DMS53 (cell line): ENCODE data around the gene C5orf22.
A peak's percentile ranks its signal among the peaks of the same experiment; 100 is the strongest.
"Not testable (repeated sequence)": the region's sequence is repeated elsewhere in the genome, so short reads cannot be mapped to it uniquely, and the experiment has no call there.

Experiments
- DNase-seq: peaks from one replicate; lab custom pipeline; 2025; lab: John Stamatoyannopoulos, UW

The C5orf22 gene

DNA sequence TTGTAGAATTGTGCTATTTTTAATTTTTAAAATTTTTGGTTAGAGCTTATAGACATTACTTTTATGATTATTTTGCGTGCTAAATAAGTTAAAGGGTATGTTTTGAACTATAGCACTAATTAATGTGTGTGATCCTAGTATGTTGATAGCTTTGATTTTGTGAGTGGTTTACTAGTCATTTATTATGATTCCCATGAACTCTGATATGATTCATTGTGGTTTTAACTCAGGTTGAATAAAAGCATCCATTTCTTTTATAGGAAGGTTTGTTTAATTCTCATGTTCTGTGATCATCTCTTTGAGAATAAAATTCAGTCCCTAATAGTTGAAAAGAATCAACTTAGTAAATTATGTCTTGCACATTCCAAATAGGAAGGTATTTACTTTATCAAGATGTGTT lies 22.5 kb downstream of the C5orf22 start:
- no peak for DNase-seq

GRCh38 chr5:31556461-31556860 lies 24.4 kb downstream of the C5orf22 start:
- DNase-seq: no peak

DNA sequence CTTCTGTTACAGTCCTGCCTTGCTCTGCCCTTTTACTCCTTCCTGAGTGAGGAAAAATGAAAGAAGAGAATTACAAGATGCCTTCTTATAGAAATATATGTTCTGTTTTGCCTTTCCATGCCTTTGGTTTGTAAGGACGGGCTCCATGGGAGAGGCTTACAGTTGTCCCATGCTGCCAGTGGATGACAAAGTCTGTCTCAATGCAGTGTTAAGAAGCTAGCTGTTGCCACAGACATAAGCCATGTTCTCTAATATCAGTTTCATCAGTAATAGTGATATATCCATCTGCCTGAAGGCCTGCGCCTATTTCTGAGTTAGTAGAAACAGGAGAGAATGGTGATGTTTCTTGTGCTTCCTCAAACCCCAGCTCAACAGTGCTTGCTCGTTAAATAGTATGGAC lies 27.8 kb downstream of the C5orf22 start:
- DNase-seq: no peak

DNA sequence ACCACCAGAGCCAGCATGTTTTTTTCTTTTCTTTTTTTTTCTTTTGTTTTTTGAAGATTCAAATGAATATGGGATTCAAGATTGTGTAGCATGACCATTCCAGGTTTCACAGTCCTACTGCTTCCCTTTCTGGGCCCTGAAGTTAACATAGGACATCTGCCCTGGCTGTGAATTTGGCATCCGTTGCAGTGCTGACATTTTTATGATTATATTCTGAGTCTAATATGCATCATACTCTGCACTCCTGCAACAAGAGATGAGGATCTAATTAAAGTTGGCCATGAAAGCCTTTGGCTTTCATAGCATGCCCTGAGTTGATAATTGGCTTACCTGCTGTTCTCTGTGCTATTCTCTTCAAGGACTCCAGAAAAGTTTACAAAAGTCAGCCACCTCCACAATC lies 29.8 kb downstream of the C5orf22 start:
- no peak for DNase-seq

- no peak for DNase-seq
These were observed 31.1 kb downstream of the C5orf22 start for GRCh38 chr5:31563216-31563615.

- DNase-seq: not testable (repeated sequence)
These were observed 34.3 kb downstream of the C5orf22 start for GRCh38 chr5:31566362-31566761.

- no peak for DNase-seq
These were observed 36.3 kb downstream of the C5orf22 start for GRCh38 chr5:31568302-31568835.

DNA sequence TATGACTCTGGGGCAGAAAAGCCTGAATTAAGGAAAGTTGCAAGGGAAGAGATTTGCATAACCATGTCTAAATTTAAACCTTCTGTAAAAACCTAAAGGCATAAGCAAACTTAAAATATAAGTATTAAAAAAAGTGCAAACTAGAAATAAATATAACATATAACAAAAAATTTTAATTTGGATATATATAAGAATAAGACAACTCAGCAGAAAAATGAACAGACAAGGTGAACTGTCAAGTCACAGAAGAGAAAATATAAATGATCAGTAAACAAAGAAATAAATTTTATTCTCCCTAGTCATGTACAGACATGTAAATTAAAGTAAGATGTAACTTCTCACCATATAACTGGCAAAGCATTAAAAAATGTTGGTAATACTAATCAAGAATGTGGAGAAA lies 37.0 kb downstream of the C5orf22 start:
- no peak for DNase-seq

DNA sequence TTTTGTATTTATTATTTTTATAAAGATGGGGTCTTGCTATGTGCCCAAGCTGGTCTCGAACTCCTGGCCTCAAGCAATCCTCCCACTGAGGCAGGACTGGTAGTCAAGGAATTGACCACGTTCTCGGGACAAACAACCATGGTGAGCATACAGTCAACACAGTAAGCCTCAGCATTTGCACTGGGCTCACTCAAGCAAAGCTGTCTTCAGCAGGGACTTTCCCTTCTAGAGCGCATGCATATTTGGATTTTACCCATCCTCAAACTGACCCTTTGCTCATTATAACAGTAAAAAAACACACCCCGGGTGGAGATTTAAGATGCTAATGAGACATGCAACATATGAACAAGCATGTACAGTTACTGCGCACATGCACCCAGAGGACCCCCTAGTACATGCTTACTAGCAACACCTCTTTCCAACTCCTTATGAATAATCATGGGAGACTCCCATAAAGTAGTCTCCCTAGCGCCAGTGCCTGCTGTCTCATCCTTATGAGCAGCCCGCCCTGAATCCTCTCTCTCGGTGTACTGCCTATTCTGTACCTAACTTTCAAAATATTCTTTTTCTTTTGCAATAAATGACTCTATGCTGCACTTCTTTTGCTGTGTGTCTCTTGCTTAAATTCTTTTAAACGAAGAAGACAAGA lies 41.5 kb downstream of the C5orf22 start:
- DNase-seq: no peak

- DNase-seq: no peak
These were observed 42.7 kb downstream of the C5orf22 start for GRCh38 chr5:31574772-31575171.

- DNase-seq: no peak
These were observed 45.3 kb downstream of the C5orf22 start for GRCh38 chr5:31577438-31577837.

DNA sequence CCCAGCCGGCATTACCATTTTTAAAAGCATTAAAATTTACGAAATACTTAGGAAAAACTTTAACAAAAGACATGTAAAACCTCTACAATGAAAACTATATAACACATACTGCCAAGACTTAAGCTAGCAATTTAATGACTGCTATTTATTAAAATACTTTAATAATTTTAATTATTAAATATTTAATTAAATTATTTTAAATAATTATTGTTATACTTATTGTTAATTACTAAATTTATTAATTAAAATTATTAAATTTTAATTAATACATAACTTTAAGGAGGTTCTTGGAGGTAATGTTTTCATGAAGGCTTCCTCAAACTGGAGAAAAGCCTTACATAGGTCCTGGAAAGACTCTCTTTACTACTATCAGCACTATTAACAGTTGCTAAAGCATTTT lies 47.5 kb downstream of the C5orf22 start:
- DNase-seq: no peak

DNA sequence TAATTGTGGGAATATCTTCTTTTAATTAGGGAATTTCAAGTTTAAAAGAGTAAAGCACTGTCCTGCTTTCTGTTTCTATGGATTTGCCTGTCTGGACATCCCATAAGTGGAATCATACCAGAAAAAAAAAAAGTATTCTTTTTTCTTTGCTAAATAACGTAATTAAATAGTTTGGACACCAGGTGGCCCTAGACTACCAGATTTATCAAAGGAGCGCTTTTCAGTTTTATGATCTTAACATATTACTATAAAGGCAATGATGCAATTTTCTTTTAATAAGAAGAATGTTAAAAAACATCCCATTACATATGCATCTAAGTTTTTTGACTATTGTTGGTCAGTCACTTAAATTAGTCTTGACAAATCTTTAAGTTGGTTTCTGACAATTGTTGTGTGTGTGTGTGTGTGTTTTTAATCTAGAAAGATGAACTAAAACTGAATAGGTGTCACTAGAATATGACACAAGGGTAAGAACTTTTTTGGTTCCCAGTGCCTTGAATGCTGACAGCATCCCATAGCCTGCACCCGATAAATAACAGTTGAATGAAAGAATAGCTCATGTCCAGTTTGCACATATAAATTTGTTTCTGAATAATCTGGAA lies 49.5 kb downstream of the C5orf22 start:
- DNase-seq: peak; percentile 69

DNA sequence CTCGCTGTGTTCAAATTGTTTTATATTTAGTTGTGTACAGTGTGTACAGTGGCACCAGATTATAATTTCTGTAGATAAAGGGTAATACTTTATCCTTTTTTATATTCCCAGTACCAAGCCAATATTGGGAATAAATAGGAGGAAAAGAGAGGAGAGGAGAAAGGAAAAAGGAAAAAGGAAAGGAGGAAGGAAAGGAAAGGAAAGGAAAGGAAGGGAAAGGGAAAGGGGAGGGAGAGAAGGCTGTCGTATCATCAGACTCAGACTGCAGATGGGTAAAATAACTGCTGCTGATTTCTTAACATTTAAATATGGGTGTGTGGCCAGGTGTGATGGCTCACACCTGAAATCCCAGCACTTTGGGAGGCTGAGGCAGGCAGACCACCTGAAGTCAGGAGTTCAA lies 51.0 kb downstream of the C5orf22 start:
- DNase-seq: no peak

GRCh38 chr5:31585166-31585894 lies 53.2 kb downstream of the C5orf22 start:
- no peak for DNase-seq

DNA sequence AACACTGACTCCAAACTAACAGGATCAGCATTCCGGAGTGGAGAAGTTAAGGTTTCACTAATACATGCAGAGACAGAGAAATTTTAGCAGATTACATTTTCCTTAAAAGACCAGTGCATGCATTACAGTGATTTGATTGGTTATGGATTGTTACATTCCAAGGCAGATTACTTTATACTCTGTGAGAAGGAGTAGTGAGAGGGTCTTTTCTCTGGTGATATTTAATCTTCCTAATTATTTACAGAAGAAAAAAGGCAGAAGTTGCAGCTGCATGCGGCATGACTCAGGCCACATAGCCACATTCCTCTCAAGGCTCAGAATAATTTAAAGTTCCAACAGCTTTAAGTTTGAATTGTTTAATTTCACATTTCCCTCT lies 53.8 kb downstream of the C5orf22 start:
- no peak for DNase-seq

- DNase-seq: no peak
These were observed 55.4 kb downstream of the C5orf22 start for GRCh38 chr5:31587546-31587945.

- no peak for DNase-seq
These were observed 61.6 kb downstream of the C5orf22 start for GRCh38 chr5:31593665-31594064.

DNA sequence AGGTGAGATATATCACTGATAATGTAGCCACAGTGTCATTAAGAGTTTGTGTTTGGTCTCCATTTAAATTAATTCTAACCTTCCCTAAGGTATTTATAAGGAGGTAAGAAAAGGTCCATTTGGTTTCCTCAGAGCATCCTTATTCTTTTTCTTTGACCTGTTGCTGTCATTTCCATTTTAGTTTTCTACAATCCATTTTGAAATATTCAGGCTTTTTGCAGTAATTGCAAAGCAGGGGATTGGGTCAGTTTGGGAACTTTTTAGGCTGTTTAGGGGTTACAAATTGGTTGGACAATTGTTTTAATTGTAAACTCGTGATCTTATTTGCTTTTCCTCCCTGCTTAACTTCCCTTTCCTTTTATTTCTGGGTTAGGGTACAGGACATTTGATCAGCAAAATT lies 64.3 kb downstream of the C5orf22 start:
- DNase-seq: no peak

DNA sequence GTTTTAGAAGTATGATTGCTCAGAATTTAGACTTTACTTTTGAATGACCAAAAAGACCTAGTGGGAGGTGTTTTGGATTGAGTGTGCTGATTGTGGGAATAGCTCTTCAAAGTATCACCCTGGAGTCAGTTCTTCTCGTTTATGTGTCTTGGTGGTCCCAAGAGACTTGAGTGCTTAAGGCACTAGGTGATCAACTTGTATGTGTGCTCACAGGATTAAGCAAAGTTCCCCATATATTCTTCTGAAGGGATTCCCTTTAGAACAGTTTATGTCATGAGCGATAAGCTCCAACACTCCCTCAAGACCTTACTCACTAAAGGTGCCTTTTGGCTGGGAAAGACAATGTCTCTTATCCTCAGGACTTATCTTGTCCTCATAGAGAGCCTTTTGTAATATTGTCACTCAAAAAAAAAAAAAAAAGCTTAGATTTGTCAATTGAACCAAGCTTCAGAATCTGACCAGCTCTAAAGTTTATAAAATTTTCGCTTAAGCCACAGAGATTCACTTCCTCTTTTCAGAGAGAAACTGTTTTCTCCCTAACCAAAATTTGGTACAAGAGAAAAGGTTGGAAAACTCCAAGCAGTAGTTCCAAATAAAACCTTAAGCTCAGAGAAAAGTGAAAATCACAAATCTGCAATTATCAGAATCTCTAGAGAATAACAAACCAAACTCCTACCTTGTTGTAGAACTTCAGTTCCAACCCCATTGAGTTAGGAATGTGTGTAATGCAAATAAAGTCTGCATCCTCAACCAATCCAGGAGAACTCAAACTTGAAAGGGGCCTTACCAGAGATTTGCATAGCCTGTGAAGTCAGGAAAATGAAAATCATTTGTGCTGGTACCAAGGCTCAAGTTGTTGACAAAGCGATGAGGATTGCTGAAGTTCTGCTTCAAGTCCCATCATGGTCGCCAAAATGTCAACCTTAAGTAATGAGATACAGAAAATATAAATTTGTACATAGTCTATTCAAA lies 66.8 kb downstream of the C5orf22 start:
- no peak for DNase-seq

DNA sequence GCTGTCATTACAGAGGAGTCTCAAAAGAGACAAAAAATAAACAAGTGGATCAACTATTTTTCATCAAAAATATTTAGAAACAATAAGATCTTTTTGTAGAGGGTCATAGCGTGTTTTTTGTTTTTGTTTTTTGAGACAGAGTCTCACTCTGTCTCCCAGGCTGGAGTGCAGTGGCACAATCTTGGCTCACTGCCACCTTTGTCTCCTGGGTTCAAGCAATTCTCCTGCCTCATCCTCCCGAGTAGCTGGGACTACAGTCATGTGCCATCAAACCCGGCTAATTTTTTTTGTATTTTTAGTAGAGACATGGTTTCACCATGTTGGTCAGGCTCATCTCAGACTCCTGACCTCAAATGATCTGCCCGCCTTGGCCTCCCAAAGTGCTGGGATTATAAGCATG lies 70.2 kb downstream of the C5orf22 start:
- DNase-seq: not testable (repeated sequence)

DNA sequence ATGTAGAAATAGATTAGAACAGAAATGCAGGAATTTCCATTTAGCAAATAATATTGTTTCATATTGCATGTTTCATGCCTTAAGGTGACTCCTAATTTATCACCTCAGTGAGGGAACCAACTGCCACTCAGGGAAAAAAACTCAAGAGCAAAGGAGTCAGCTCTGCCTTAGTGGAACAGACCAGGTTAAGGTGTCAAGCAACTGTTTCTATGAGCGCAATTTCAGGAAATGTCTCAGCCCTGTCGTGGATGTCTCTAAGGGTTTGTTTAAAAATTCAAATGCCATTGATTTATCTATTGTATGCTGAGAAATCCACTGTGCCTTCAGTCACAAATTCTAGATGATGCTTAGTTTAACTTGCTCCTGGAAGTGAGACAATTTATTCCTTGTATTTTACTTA lies 72.1 kb downstream of the C5orf22 start:
- no peak for DNase-seq
